HG02588 (cell line): ENCODE results near the gene TRIM8.

ENCODE experiments used
- ATAC-seq: cut with Tn5 transposase; IDR thresholded peaks from one replicate; pipeline ENCODE4 v1.9.1; 2021; ENCODE audit warnings: mild to moderate bottlenecking, moderate library complexity; ENCODE audit not compliant: unreplicated experiment

TRIM8 gene

DNA sequence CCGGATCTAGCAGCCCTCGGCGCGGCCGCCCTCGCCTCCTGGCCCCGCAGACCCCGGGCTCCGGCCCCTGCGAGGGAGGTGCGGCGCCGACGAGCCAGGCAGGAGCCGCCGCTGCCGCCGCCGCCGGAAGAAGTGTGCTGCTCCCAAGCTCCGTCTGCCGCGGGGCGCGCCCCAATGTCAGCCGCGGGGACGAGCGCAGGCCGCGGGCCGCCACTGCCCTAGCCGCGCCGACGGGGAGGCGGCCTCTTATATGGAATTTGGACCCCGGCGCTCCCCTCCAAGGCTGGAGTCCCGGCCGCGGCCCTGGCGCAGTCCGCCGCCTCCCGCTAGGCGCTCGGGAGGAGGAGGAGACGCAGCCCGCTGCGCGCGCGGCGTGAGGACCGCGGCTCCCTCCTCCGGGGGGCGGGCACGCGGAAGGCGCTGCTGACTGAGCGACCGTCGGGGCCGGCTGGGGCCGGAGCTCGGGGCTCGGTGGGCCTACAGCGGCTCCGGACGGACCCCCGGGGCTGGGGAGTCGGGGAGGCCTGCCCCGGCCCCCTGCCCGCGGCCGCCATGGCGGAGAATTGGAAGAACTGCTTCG, at the start of gene TRIM8:
TRIM8 (plus strand) TSS at position 414 of the 580 bp plus-strand sequence; CDS start at position 553, 139 bp downstream.
- no peak for ATAC-seq

GRCh38 chr10:102595293-102595692, 49.0 kb upstream of the TRIM8 start:
- ATAC-seq, result no peak

DNA sequence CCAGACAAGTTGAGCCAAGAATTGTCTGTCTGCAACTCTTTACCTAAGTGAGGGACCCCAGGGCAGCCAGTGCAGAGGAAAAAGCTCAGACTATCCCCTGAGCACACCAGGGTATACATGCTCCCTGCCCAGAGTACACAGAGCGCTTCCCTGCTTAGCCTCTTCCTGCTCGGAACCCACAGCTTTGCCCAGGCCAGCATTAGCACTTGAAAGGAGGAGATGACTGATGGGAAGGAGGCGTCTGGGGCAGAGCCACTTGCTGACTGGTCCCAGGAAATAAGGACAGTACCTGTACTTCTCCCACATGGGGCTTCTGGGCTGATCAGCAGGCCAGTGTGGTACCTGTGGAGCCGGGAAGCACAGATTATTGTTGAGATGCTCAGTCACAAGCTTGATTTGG, 48.4 kb upstream of the TRIM8 start:
- no peak for ATAC-seq

DNA sequence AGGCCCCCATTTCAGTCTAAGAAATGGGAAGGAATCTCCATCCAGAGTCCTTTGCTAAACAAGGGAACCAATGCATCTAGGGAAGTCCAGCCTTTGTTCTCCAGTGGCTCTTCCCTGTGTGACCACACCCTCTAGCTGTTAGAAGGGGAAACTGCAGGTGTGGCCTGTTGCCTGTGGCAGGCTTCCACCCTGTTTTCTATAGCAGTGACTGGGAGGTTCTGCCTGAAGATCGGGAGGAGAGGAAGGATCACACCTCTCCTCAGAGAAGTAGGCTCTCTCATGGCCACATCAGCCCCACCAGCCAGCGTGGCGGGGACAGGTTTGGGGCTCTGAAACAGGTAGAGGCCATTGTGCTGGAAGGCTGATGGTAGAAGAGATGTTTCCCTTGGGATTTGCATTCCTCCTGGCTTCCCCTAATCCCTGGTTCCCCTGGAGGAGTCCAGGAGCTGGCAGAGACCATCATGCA, 47.7 kb upstream of the TRIM8 start:
- ATAC-seq, result no peak

GRCh38 chr10:102597131-102597991, 46.9 kb upstream of the TRIM8 start:
- ATAC-seq, result no peak

DNA sequence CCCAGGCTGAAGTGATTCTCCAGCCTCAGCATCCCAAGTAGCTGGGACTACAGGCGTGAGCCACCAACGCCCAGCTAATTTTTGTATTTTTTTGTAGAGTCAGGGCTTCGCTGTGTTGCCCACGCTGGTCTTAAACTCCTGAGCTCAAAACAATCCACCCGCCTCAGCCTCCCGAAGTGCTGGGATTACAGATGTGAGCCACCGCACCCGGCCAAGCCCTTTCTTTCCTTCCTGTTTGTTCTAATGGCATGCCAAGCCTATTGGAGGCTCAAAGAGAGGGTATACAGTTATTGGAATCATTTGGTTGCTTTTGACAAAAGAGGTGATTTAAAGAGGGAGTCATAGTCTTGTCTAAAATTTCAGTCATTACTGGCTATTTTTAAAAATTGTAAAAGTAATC, 46.0 kb upstream of the TRIM8 start:
- ATAC-seq, result no peak

DNA sequence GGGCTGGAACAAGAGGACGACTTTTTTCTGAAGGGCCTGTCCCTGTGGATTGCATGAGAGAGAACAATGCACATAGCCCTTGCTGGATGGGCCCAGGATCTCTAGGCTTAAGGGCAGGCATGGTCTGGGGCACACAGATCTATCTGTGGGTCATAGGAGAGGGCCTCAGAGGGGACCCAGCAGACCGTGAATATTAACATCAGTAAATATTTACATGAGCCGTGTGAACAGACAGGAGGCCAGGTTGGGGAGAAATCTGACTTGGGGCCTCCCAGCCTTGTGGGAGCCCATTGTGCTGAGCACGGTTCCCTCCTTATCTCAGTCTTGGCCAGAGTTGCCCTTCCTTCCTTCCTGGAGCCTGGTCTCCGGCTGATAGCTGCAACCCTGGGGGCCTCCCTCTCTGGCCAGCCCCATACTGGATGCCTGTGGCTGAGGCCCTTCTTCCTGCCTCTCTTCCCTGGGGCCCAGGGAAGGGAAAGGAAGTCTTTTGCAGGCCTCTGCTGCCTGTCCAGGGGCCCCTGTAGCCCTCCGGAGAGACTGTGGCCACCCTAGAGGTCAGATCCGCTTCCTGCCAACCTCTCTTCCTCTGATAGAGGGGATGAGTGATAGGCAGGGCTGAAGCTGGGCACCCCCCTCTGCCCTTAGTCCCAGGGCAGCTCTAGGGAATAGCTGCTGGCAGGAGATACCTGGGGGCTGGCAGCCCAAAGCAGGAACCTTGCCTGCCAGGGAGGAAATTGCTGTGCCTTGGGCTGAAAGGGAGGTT, 44.5 kb upstream of the TRIM8 start:
- no peak for ATAC-seq

DNA sequence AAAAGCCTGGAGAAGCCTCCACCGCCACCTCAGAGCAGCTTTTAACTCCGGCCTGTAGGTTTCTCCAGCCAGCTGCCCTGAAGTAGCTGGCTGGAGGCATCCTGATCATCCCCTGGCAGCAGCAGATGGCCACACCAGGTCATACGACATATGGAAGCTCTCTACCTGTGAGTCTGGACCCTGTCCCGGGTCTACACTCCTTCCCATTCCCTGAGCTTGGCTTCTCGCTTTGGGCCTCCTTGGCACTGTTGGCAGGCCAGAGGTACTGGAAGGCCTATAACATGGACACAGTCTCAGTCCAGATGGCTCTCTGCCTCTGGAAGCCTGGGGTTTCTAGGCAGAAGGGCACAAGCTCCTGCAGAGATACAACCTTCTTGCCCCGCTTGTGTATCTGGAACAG, 43.5 kb upstream of the TRIM8 start:
- ATAC-seq, result no peak

GRCh38 chr10:102601639-102602038, 42.6 kb upstream of the TRIM8 start:
- ATAC-seq, result no peak

GRCh38 chr10:102602272-102603045, 41.8 kb upstream of the TRIM8 start:
- no peak for ATAC-seq

DNA sequence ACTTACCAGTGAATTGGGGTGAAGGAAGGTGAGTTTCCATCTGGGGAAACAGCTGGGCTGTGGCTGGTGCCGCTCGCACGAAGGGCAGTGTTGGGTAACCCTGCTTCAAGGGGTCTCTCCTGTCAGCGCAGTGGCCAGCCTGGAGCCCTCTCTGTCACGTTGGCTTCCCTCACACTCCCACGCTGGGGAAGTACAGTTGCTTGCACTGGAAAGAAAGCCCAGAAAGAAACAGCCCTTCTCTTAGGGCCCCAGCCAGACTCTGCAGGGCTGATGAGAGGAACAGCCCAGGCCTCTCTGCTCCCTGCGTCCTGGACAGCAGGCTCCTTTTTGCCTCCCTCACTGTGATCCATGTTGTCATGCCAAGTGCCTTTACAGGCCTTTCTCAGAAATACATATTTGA, 40.3 kb upstream of the TRIM8 start:
- no peak for ATAC-seq

DNA sequence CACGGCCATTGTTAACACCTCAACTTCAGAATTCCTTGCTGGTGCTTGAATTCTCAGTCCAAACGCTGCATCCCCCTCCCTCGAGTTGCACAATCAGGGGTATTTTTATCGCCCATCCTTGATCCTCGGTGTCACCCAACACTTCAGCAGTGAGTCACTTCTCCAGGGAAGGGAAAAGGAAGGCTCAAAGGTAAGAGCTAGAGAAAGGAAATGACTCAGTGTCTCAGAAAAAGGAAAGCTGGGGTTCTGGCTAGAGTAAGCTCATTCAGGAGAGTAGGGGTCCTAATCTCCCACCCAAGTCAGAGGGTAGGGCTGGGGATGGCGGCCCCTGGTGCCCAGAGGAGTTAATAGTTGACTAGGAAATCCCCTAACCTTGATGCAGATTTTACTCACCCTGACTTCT, 39.8 kb upstream of the TRIM8 start:
- no peak for ATAC-seq

DNA sequence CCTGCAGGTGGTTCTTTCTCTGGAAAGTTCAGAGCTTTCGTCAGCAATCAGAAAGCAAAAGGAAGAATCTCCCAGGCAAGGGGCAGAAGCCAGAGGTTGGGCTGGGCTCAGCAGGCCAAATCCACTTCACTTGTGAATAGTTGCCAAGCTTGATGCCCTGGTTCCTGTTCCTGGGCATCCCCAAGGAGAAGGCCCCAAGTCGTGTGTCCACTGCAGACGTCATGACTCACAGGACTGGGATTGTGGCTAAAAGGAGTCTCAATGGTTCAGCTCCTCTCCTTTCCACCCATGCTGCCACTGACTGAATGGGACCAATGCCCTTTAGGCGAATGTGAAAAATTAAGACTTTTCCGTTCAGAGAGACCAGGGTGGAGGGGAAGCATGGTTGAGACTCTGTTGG, 38.6 kb upstream of the TRIM8 start:
- ATAC-seq, result no peak

DNA sequence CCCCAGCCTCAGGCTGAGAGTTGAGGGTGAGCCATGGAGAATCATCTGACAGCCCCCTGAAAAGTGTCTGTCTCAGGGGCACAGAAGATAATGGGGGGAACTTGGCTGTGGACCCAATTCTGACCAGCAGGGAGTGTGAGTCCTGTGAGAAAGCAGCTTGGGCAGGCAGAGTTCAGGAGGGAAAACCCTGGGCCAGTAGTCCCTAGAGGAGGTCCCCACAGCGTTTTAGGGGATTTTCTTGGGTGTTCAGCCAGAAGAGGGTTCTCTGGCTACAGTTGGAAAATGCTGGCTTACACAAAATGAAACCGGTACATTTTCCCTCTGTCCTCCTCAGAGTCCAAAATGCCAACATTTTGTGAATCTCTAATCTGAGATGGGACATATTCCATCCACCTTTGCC, 35.8 kb upstream of the TRIM8 start:
- ATAC-seq, result no peak

GRCh38 chr10:102610441-102610887, 33.8 kb upstream of the TRIM8 start:
- ATAC-seq, result no peak

DNA sequence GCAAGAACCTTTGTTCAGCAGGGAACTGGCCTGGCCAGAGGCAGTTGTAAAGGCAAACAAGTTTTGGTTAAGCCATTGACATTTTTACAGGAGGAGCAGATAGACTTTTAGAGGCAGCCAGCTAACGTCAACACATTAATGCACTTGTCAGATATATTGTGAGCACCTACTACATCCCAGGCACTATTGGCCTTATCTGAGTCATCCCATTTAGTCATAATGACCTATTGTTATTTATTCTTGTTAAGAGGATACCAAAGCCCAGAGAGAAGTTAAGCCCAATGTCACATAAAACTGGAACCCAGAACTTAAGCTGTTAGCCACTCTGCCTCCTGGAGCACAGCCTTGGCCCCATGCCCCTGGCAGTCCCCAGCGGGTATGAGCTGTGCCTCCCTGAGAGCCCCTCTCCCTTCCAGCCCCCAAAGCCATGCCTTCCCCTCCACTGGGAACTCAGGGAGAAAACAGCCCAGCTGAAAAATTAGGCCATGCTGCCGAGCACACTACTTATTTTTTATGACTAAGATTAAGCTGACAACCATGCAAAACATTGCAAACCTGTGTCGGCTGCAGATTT, 32.7 kb upstream of the TRIM8 start:
- ATAC-seq, result no peak

DNA sequence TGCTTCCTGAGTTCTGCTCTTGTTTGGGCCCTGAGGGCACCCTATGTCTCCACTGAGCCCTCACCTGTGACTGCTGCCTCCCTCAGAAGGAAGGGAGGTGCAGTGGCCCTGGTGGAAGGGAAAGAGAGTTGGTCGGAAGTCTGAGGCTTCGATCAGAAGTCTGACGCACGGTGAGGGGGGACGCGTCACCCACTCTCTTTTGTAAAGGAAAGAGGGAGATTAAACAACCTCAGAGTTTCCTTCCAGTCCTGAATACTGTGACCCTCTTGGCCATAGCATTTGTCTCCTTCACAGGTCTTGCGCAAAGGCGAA, 31.4 kb upstream of the TRIM8 start:
- ATAC-seq, result no peak

DNA sequence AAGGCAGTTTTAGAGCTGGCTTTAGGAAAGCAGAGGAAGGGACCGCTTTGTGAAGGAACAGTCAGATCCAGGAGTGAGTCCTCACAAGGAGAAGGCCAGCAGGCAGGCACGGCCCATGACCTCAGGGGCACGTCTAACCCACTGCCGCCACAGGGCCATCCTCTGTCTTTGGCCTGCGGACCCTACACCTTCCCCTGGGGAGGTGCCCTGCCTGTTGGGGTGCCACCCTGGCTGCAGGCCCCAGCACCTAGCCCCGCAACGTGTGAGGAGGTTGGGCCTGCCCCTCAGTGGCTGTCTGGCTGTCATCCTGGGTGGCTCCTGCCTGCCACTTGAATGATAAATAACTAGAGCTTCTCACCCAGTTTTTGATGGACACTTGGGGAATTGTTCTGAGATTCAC, 31.0 kb upstream of the TRIM8 start:
- ATAC-seq, result no peak

DNA sequence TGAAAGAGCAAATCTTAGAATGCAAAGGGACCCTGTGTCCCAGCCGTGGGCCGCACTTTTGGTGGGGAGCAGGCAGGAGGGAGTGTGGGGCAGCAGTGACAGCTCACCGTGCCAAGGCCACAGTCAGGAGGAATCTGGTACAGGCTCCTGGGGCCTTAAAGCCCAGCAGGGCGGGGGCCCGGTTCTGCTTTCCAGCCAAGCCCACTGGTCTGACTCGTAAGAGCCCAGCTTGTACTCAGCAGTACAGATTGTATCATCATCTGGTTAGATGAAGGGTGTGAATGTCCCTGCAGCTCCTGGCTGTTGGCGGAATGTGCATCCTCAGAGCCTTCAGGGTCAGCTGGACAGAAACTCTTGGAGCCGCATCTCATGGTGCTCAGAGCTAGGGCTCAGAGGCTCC, 30.5 kb upstream of the TRIM8 start:
- ATAC-seq, result no peak

DNA sequence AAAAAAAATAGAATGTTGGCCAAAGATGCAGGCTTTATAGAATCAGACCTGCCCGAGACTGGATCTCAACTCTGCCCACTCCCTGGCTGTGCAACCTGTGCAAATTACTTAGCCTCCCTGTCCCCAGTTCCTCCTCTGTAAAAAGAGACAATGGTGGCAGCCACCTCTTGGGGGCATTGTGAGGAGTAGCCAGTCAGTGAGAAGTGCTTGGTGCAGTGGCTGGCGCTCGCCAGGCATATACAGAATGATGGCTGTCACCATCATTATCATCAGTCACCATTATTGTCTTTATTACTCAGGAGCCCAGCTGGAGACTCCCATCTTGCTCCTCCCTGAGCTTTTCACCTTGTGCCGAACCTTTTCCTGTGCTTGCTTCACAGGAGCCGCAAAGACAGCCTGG, 29.4 kb upstream of the TRIM8 start:
- no peak for ATAC-seq

DNA sequence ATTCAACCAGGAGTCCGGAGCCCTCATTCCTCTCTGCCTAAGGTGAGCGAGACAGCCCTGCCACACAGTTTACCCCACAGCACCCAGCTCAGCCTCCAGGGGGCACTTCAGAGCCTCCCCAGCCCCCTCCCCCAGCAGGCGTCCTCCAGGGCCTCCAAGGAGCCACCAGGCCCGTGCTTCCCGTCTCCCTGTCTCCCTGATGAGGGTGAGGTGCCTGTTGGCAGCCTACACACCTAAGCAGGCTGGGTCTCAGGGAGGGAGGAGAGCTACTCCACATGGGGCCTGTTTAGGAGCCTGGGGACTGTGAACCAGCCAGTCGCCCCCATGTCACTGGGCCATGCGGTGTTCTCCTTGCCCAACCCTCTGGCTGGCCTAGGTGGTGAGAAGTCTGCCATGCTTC, 28.9 kb upstream of the TRIM8 start:
- ATAC-seq, result no peak
